CD14-positive monocyte (primary cell): ENCODE measurements around the gene FRAS1. TPM values are rescaled to one million over a fixed set of nuclear protein-coding genes. Genes with fewer than 3 reads are reported as not detected.
"Not testable (repeated sequence)": the region's sequence is repeated elsewhere in the genome, so short reads cannot be mapped to it uniquely, and the experiment has no call there.

Experiments used
- DNase-seq, 3 donors: peaks; one replicate each; pipeline ENCODE4 v3.0.0-alpha.2; 2011 to 2022
- H2AFZ ChIP-seq: 2 replicates; pipeline ENCODE4 v1.6.0; 2012; ENCODE audit warnings: mild to moderate bottlenecking, low read depth, low read length, inconsistent platforms; ENCODE audit not compliant: insufficient read depth, poor library complexity, severe bottlenecking
- H3K27ac ChIP-seq, 2 donors: 1 replicate in 1 of 2; 2 replicates in 1 of 2; pipeline ENCODE4 v1.5.1; 2012 to 2013; ENCODE audit warnings: low read length in 2 of 2, control low read depth in 1 of 2, inconsistent platforms in 1 of 2, low read depth in 1 of 2, mild to moderate bottlenecking in 1 of 2
- H3K27me3 ChIP-seq, 2 donors: one replicate each; pipeline versions ENCODE4 v1.6.0 to v1.6.1; 2011 to 2013; ENCODE audit warnings: low read length in 2 of 2; ENCODE audit not compliant: control insufficient read depth in 2 of 2, insufficient read depth in 2 of 2
- H3K36me3 ChIP-seq, 2 donors: replicated peaks in 1 of 2; 1 replicate in 1 of 2; 2 replicates in 1 of 2; pipeline versions ENCODE4 v1.5.1 to v1.6.1; 2012 to 2013; ENCODE audit warnings: low read length in 2 of 2, control low read depth in 1 of 2, inconsistent platforms in 1 of 2, mild to moderate bottlenecking in 1 of 2; ENCODE audit not compliant: insufficient read depth in 2 of 2, control insufficient read depth in 1 of 2
- H3K4me1 ChIP-seq, 2 donors: 1 replicate in 1 of 2; 2 replicates in 1 of 2; pipeline versions ENCODE4 v1.5.1 to v1.6.1; 2012 to 2013; ENCODE audit warnings: low read length in 2 of 2, control low read depth in 1 of 2, inconsistent platforms in 1 of 2, mild to moderate bottlenecking in 1 of 2, moderate library complexity in 1 of 2; ENCODE audit not compliant: insufficient read depth in 2 of 2, control insufficient read depth in 1 of 2
- H3K4me2 ChIP-seq: replicated peaks from 2 replicates; pipeline ENCODE3; 2012; ENCODE audit warnings: low read length, moderate library complexity, mild to moderate bottlenecking; ENCODE audit not compliant: poor library complexity, severe bottlenecking; ENCODE audit errors: extremely low read depth
- H3K4me3 ChIP-seq, 3 experiments: fragments of 200-600 bp in 1 of 3; sonication (generic) in 1 of 3; replicated peaks in 1 of 3; 1 replicate in 2 of 3; 2 replicates in 1 of 3; pipeline ENCODE4 v1.5.1; 2011 to 2013; ENCODE audit warnings: low read length in 3 of 3, mild to moderate bottlenecking in 3 of 3, control low read depth in 2 of 3, low read depth in 2 of 3, inconsistent platforms in 1 of 3, moderate library complexity in 1 of 3
- H3K79me2 ChIP-seq: 2 replicates; pipeline ENCODE4 v1.6.0; 2012; ENCODE audit warnings: mild to moderate bottlenecking, control low read depth, inconsistent platforms, low read length, moderate library complexity; ENCODE audit not compliant: insufficient read depth
- H3K9ac ChIP-seq: 2 replicates; pipeline ENCODE4 v1.6.0; 2017; ENCODE audit warnings: low read length, mild to moderate bottlenecking; ENCODE audit not compliant: insufficient read depth, poor library complexity, severe bottlenecking
- H3K9me3 ChIP-seq, 2 donors: replicated peaks in 1 of 2; 1 replicate in 1 of 2; 2 replicates in 1 of 2; pipeline versions ENCODE4 v1.5.1 to v1.6.1; 2012 to 2013; ENCODE audit warnings: low read length in 2 of 2, control low read depth in 1 of 2; ENCODE audit not compliant: control insufficient read depth in 1 of 2, insufficient read depth in 1 of 2
- H4K20me1 ChIP-seq: 2 replicates; pipeline ENCODE4 v1.6.0; 2012; ENCODE audit warnings: mild to moderate bottlenecking, low read length, control low read depth, moderate library complexity; ENCODE audit not compliant: insufficient read depth
- H3K27ac Mint-ChIP-seq, 7 donors: one replicate each; pipeline ENCODE4 v1.8.0; 2020; ENCODE audit warnings: mild to moderate bottlenecking in 7 of 7, mixed read lengths in 7 of 7, moderate library complexity in 6 of 7, inconsistent platforms in 2 of 7
- H3K27me3 Mint-ChIP-seq, 3 donors: one replicate each; pipeline ENCODE4 v1.8.0; 2021 to 2022; ENCODE audit warnings: low read depth in 3 of 3, mild to moderate bottlenecking in 3 of 3, mixed read lengths in 3 of 3, moderate library complexity in 3 of 3, inconsistent platforms in 1 of 3
- H3K36me3 Mint-ChIP-seq, 2 donors: one replicate each; pipeline ENCODE4 v1.8.0; 2020; ENCODE audit warnings: mixed read lengths in 2 of 2, inconsistent platforms in 1 of 2, mild to moderate bottlenecking in 1 of 2
- H3K4me1 Mint-ChIP-seq: one replicate; pipeline ENCODE4 v1.8.0; 2020; ENCODE audit warnings: mild to moderate bottlenecking, mixed read lengths
- H3K4me3 Mint-ChIP-seq, 2 donors: one replicate each; pipeline ENCODE4 v1.8.0; 2020; ENCODE audit warnings: mild to moderate bottlenecking in 2 of 2, mixed read lengths in 2 of 2, moderate library complexity in 1 of 2
- H3K9me3 Mint-ChIP-seq, 7 donors: one replicate each; pipeline ENCODE4 v1.8.0; 2020 to 2022; ENCODE audit warnings: mixed read lengths in 7 of 7, mild to moderate bottlenecking in 6 of 7, moderate library complexity in 6 of 7, inconsistent platforms in 2 of 7
- CTCF ChIP-seq: fragments of 200-600 bp; IDR thresholded peaks from one replicate; pipeline ENCODE4 v1.8.0; 2022; ENCODE audit warnings: antibody characterized with exemption, mild to moderate bottlenecking
- WGBS: methylation state at CpG from one replicate; pipeline ENCODE4 v1.1.5; 2013; ENCODE audit warnings: missing lambda C conversion rate; ENCODE audit not compliant: insufficient coverage; 5-methylcytosine and 5-hydroxymethylcytosine counted together
- intact Hi-C, 2 donors: fragments of 100-400 bp; cut with micrococcal nuclease; formaldehyde crosslinking; loops; one replicate each; pipeline versions ENCODE4 v1.15.0 to v1.15.1; 2023
- polyA plus RNA-seq, 3 donors: library from polyadenylated mRNA; depleted of rRNA in 1 of 3; unstranded in 2 of 3; stranded (reverse) in 1 of 3; fragments of 300-500 nt in 2 of 3; fragments of >200 nt in 1 of 3; fragmentation: Illumina TruSeq in 2 of 3; gene quantifications; 1 replicate in 2 of 3; 2 replicates in 1 of 3; pipeline ENCODE4 v1.2.3, GENCODE V29; 2012 to 2021

The FRAS1 gene
- polyA plus RNA-seq, 3 donors, result not detected

GRCh38 chr4:78299565-78299972 lies 242.4 kb downstream of the FRAS1 start:
- Histone ChIP-seq H4K20me1 (no peaks in the 10 kb centered on the region), H3K4me2 (no peak overlapping the region), H3K27me3 (no peaks in the 10 kb centered on the region), H3K36me3 (no peaks in the 10 kb centered on the region), H3K9ac (no peak overlapping the region), H3K4me3 (no peak overlapping the region), H3K27ac (no peak overlapping the region), H3K79me2 (no peaks in the 10 kb centered on the region), H3K9me3 (no peaks in the 10 kb centered on the region), H3K4me1 (no peaks in the 10 kb centered on the region), H2AFZ (no peak overlapping the region)
- Mint-ChIP-seq H3K4me1 (peaks cover 7% of the 10 kb centered on the region), H3K27ac (no peak overlapping the region), H3K27me3 (peaks cover 0 to 3% (median 0%) of the 10 kb centered on the region in 3 donors), H3K4me3 (no peak overlapping the region), H3K36me3 (no peaks in the 10 kb centered on the region), H3K9me3 (peaks cover 0 to 5% (median 2%) of the 10 kb centered on the region in 7 donors)
- intact Hi-C loops, result no loop called here
- TF ChIP-seq CTCF, result no peak
- no peak for DNase-seq
- WGBS, result 63% methylated on average over 2 of the region's 2 CpGs

GRCh38 chr4:78307263-78307662 lies 250.1 kb downstream of the FRAS1 start:
- H3K36me3 Mint-ChIP-seq, intact Hi-C loops, H3K9ac ChIP-seq, H3K79me2 ChIP-seq, H3K9me3 ChIP-seq, H2AFZ ChIP-seq, H3K4me3 ChIP-seq, H3K4me3 Mint-ChIP-seq, H3K27ac ChIP-seq, H3K4me1 Mint-ChIP-seq, DNase-seq, H3K27ac Mint-ChIP-seq, H3K27me3 Mint-ChIP-seq, H3K4me2 ChIP-seq, H3K36me3 ChIP-seq, H4K20me1 ChIP-seq, H3K4me1 ChIP-seq, H3K27me3 ChIP-seq: not testable (repeated sequence)
- H3K9me3 Mint-ChIP-seq, result peaks cover 0 to 17% (median 11%) of the 10 kb centered on the region in 7 donors
- WGBS, result 96% methylated on average over 13 of the region's 16 CpGs
